Neural progenitor cell (in vitro differentiated cells): ENCODE results near the gene SMYD3. TPM values are rescaled to one million over a fixed set of nuclear protein-coding genes. Genes with fewer than 3 reads are reported as not detected.

Experiments
- DNase-seq: peaks from one replicate; pipeline ENCODE4 v3.0.0-alpha.2; 2016; ENCODE audit warnings: low spot score
- H2AFZ ChIP-seq: fragments of 200-600 bp; sonication (generic); replicated peaks from 2 replicates; pipeline ENCODE4 v1.6.1; 2016; ENCODE audit warnings: antibody characterized with exemption
- H3F3A ChIP-seq: fragments of 200-600 bp; sonication (generic); 2 replicates; pipeline ENCODE4 v1.6.1; 2016; ENCODE audit warnings: antibody characterized with exemption, low read depth
- H3K27ac ChIP-seq: fragments of 200-600 bp; sonication (generic); 2 replicates; pipeline ENCODE4 v1.5.1; 2016; ENCODE audit warnings: mild to moderate bottlenecking
- H3K27me3 ChIP-seq: fragments of 200-600 bp; sonication (generic); 2 replicates; pipeline ENCODE4 v1.6.1; 2016; ENCODE audit warnings: mild to moderate bottlenecking, moderate library complexity
- H3K36me3 ChIP-seq: fragments of 200-600 bp; sonication (generic); 2 replicates; pipeline ENCODE4 v1.5.1; 2016
- H3K4me1 ChIP-seq: fragments of 200-600 bp; sonication (generic); 2 replicates; pipeline ENCODE4 v1.6.1; 2016; ENCODE audit warnings: mixed run types
- H3K4me2 ChIP-seq: fragments of 200-600 bp; sonication (generic); 2 replicates; pipeline ENCODE4 v1.6.1; 2016
- H3K4me3 ChIP-seq: fragments of 200-600 bp; sonication (generic); 2 replicates; pipeline ENCODE4 v1.5.1; 2016
- H3K79me2 ChIP-seq: fragments of 200-600 bp; sonication (generic); 2 replicates; pipeline ENCODE4 v1.6.1; 2016; ENCODE audit warnings: low read depth
- H3K9ac ChIP-seq: fragments of 200-600 bp; sonication (generic); 2 replicates; pipeline ENCODE4 v1.6.1; 2016
- H3K9me3 ChIP-seq: fragments of 200-600 bp; sonication (generic); 2 replicates; pipeline ENCODE4 v1.5.1; 2016; ENCODE audit warnings: low read depth
- H4K20me1 ChIP-seq: fragments of 200-600 bp; sonication (generic); 2 replicates; pipeline ENCODE4 v1.6.1; 2016; ENCODE audit warnings: low read depth
- H3K27ac Mint-ChIP-seq: 3 replicates; pipeline ENCODE4 v1.8.0; 2021; ENCODE audit warnings: mixed read lengths
- H3K27me3 Mint-ChIP-seq: 2 replicates; pipeline ENCODE4 v1.8.0; 2022; ENCODE audit warnings: low read depth, mild to moderate bottlenecking, inconsistent platforms, moderate library complexity, mixed read lengths; ENCODE audit not compliant: insufficient read depth
- H3K36me3 Mint-ChIP-seq: 3 replicates; pipeline ENCODE4 v1.8.0; 2021; ENCODE audit warnings: mixed read lengths
- H3K4me1 Mint-ChIP-seq: 3 replicates; pipeline ENCODE4 v1.8.0; 2021; ENCODE audit warnings: mixed read lengths
- H3K4me3 Mint-ChIP-seq: 3 replicates; pipeline ENCODE4 v1.8.0; 2021; ENCODE audit warnings: mild to moderate bottlenecking, moderate library complexity, mixed read lengths
- H3K9me3 Mint-ChIP-seq: 3 replicates; pipeline ENCODE4 v1.8.0; 2020; ENCODE audit warnings: mixed read lengths
- CTCF ChIP-seq: fragments of 200-600 bp; sonication (generic); IDR thresholded peaks from 2 replicates; pipeline ENCODE4 v1.5.1; 2017; ENCODE audit warnings: antibody characterized with exemption, mild to moderate bottlenecking
- EZH2 ChIP-seq: fragments of 200-600 bp; sonication (generic); IDR thresholded peaks from 2 replicates; pipeline ENCODE4 v1.6.1; 2017; ENCODE audit warnings: antibody characterized with exemption, mild to moderate bottlenecking, moderate library complexity
- EZH2phosphoT487 ChIP-seq: fragments of 200-600 bp; sonication (generic); IDR thresholded peaks from 2 replicates; pipeline ENCODE4 v1.6.1; 2017; ENCODE audit warnings: antibody characterized with exemption
- total RNA-seq: library from RNA; depleted of rRNA; stranded (reverse); fragments of >200 nt; gene quantifications from 2 replicates; pipeline ENCODE4 v1.2.3, GENCODE V29; 2015; ENCODE audit warnings: low replicate concordance

Gene SMYD3
- total RNA-seq, 1 donor from 2014 or later: 43.2 TPM

GRCh38 chr1:245718123-245718522 lies 789.0 kb downstream of the SMYD3 start:
- peaks cover 18% of the 10 kb centered on the region for H3K4me1 Mint-ChIP-seq
- Histone ChIP-seq H2AFZ (no peak overlapping the region), H3K4me1 (peaks cover 6% of the 10 kb centered on the region), H3K4me3 (no peak overlapping the region), H3F3A (no peaks in the 10 kb centered on the region), H3K4me2 (no peak overlapping the region), H3K79me2 (no peaks in the 10 kb centered on the region), H3K9me3 (no peaks in the 10 kb centered on the region), H3K9ac (no peak overlapping the region), H3K27me3 (no peaks in the 10 kb centered on the region), H3K27ac (no peak overlapping the region), H3K36me3 (no peaks in the 10 kb centered on the region), H4K20me1 (no peaks in the 10 kb centered on the region)
- H3K27me3 Mint-ChIP-seq: peaks cover 8% of the 10 kb centered on the region
- no peak for TF ChIP-seq EZH2phosphoT487
- no peak for TF ChIP-seq CTCF
- H3K36me3 Mint-ChIP-seq: no peaks in the 10 kb centered on the region
- peak overlapping the region; percentile 42 for H3K27ac Mint-ChIP-seq
- H3K4me3 Mint-ChIP-seq: no peak overlapping the region
- no peak for DNase-seq
- H3K9me3 Mint-ChIP-seq: no peaks in the 10 kb centered on the region

DNA sequence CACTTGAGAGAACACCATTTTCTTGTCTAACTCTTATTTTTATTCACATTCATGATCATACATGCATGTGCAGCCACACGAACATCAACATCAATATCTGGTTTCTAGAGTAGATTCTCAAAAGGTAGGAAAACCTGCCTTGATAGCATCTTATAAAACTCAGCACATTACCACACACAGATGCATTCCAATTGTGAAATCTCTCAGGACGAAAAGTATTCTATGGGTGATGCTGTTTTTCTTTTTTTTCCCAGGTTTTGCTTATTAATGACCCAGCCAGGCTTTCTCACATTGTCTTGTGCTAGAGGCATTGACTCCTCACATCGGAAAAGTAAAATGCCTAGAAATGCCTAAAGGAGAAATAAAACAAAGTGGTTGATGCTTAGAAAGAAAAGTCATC lies 789.5 kb downstream of the SMYD3 start:
- no peak overlapping the region for H2AFZ ChIP-seq
- DNase-seq: no peak
- no peaks in the 10 kb centered on the region for H3K27me3 ChIP-seq
- H3K27ac ChIP-seq: no peak overlapping the region
- H4K20me1 ChIP-seq: no peaks in the 10 kb centered on the region
- H3K4me3 Mint-ChIP-seq: no peak overlapping the region
- peak overlapping the region; percentile 42 for H3K27ac Mint-ChIP-seq
- no peaks in the 10 kb centered on the region for H3K9me3 Mint-ChIP-seq
- no peak overlapping the region for H3K4me3 ChIP-seq
- peaks cover 6% of the 10 kb centered on the region for H3K4me1 ChIP-seq
- no peaks in the 10 kb centered on the region for H3K79me2 ChIP-seq
- no peaks in the 10 kb centered on the region for H3K36me3 ChIP-seq
- no peak overlapping the region for H3K9ac ChIP-seq
- peaks cover 18% of the 10 kb centered on the region for H3K4me1 Mint-ChIP-seq
- H3K9me3 ChIP-seq: no peaks in the 10 kb centered on the region
- no peak overlapping the region for H3K4me2 ChIP-seq
- H3K27me3 Mint-ChIP-seq: peaks cover 8% of the 10 kb centered on the region
- no peaks in the 10 kb centered on the region for H3F3A ChIP-seq
- H3K36me3 Mint-ChIP-seq: no peaks in the 10 kb centered on the region
- TF ChIP-seq EZH2phosphoT487 (no peak), CTCF (no peak), EZH2 (no peak)

DNA sequence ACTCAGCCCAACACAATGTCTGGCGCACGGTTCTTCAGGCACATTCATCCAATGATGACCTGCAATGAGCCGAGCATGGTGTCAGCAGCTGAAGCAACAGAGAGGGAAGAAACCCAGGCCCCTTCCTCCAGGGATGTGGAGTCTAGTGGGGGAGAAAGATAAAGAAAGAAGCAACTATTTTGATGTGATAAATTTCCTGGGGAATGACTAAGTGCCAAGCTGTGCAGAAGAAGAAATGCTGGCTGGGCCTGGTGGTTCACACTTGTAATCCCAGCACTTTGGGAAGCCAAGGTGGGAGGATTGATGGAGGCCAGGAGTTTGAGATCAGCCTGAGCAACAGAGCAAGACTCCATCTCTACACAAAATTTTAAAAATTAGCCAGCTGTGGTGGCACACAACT lies 790.5 kb downstream of the SMYD3 start:
- Histone ChIP-seq H3K9ac (no peak overlapping the region), H4K20me1 (no peaks in the 10 kb centered on the region), H3K4me3 (no peak overlapping the region), H3K27ac (no peak overlapping the region), H3K79me2 (no peaks in the 10 kb centered on the region), H3K4me1 (peaks cover 8% of the 10 kb centered on the region), H3K36me3 (no peaks in the 10 kb centered on the region), H3F3A (no peaks in the 10 kb centered on the region), H3K27me3 (no peaks in the 10 kb centered on the region), H2AFZ (no peak overlapping the region), H3K9me3 (no peaks in the 10 kb centered on the region), H3K4me2 (no peak overlapping the region)
- TF ChIP-seq EZH2phosphoT487: no peak
- TF ChIP-seq CTCF: no peak
- TF ChIP-seq EZH2: no peak
- H3K27ac Mint-ChIP-seq: no peak overlapping the region
- H3K36me3 Mint-ChIP-seq: no peaks in the 10 kb centered on the region
- no peak overlapping the region for H3K4me3 Mint-ChIP-seq
- H3K4me1 Mint-ChIP-seq: peaks cover 18% of the 10 kb centered on the region
- no peak for DNase-seq
- no peaks in the 10 kb centered on the region for H3K9me3 Mint-ChIP-seq
- peaks cover 8% of the 10 kb centered on the region for H3K27me3 Mint-ChIP-seq

- no peak overlapping the region for H3K27ac Mint-ChIP-seq
- H3K27me3 Mint-ChIP-seq: peaks cover 8% of the 10 kb centered on the region
- Histone ChIP-seq H3K4me1 (peaks cover 11% of the 10 kb centered on the region), H3K79me2 (no peaks in the 10 kb centered on the region), H3K9ac (no peak overlapping the region), H3K4me2 (no peak overlapping the region), H3K27me3 (no peaks in the 10 kb centered on the region), H3K36me3 (no peaks in the 10 kb centered on the region), H3K27ac (no peak overlapping the region), H3F3A (no peaks in the 10 kb centered on the region), H4K20me1 (no peaks in the 10 kb centered on the region), H2AFZ (no peak overlapping the region), H3K4me3 (no peak overlapping the region), H3K9me3 (no peaks in the 10 kb centered on the region)
- no peak overlapping the region for H3K4me3 Mint-ChIP-seq
- H3K9me3 Mint-ChIP-seq: no peaks in the 10 kb centered on the region
- no peak for DNase-seq
- no peaks in the 10 kb centered on the region for H3K36me3 Mint-ChIP-seq
- TF ChIP-seq EZH2phosphoT487 (no peak), CTCF (no peak), EZH2 (no peak)
- H3K4me1 Mint-ChIP-seq: peaks cover 19% of the 10 kb centered on the region
Measured at GRCh38 chr1:245715970-245716369, 791.1 kb downstream of the SMYD3 start.
